ENCODE results near the gene PATJ. TPM values are rescaled to one million over a fixed set of nuclear protein-coding genes. Genes with fewer than 3 reads are reported as not detected.

The PATJ gene
- total and polyA plus RNA-seq, 2 of the 13 experiments (the other 11 are each of a cell fraction or from before 2014, with no cell fraction given): 6.2 to 16.8 TPM

DNA sequence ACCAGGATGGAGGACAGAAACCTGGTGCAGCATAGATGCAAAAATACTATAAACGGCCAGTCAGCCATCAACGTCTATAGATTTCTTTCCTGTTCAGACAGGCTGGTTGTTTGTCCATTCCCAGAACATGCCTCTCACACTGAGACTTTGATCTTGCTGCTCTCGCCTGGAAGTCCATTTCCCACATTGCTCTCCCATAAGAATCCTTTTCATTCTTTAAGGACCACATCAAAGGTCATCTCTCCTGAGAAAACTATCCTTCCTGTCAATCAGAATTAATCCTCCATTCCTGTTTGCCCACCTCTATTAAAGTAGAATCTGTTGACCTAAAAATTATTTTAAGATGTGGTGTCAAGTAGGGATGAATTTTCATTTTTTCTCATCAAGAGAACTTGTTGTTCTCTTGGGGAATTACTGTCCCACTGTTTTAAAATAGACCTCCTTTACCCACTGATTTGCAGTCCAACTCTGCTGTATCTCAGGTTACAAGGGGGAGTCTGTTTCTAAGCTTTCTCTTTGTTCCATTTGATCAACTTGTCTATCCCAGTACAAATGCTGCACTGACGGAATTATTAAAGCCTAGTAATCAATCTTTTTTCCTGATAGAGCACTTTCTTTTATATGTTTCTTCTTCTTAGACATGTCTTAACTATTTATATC is 172.7 kb downstream of the PATJ start (continued):
- TF ChIP-seq, protein P1, sequence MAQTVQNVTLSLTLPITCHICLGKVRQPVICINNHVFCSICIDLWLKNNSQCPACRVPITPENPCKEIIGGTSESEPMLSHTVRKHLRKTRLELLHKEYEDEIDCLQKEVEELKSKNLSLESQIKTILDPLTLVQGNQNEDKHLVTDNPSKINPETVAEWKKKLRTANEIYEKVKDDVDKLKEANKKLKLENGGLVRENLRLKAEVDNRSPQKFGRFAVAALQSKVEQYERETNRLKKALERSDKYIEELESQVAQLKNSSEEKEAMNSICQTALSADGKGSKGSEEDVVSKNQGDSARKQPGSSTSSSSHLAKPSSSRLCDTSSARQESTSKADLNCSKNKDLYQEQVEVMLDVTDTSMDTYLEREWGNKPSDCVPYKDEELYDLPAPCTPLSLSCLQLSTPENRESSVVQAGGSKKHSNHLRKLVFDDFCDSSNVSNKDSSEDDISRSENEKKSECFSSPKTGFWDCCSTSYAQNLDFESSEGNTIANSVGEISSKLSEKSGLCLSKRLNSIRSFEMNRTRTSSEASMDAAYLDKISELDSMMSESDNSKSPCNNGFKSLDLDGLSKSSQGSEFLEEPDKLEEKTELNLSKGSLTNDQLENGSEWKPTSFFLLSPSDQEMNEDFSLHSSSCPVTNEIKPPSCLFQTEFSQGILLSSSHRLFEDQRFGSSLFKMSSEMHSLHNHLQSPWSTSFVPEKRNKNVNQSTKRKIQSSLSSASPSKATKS (CRISPR knock-in tag; IDR thresholded peaks at IDR 0.05): no peak
- TF ChIP-seq RARG (CRISPR knock-in tag; IDR thresholded peaks at IDR 0.05; ENCODE audit: low read depth) (no peak), MXD3 (CRISPR knock-in tag; IDR thresholded peaks at IDR 0.05) (no peak), SP5 (CRISPR knock-in tag; IDR thresholded peaks at IDR 0.05; ENCODE audit: borderline replicate concordance, low read depth) (peak; percentile 57; the same call in 1 of the 2 replicates), DNMT1 (CRISPR knock-in tag; IDR thresholded peaks at IDR 0.05) (no peak), NR2F2 (IDR thresholded peaks at IDR 0.05; ENCODE audit: borderline replicate concordance, low read depth) (no peak), ATF6 (CRISPR knock-in tag; conservative IDR thresholded peaks at IDR 0.05) (no peak), TRAFD1 (CRISPR knock-in tag; IDR thresholded peaks at IDR 0.05; ENCODE audit: borderline replicate concordance) (no peak), RAD21 (CRISPR knock-in tag; IDR thresholded peaks at IDR 0.05) (no peak), ZIK1 (CRISPR knock-in tag; IDR thresholded peaks at IDR 0.05; ENCODE audit: borderline replicate concordance, low read depth) (no peak), KAT8 (CRISPR knock-in tag; IDR thresholded peaks at IDR 0.05) (no peak), HNRNPH1 (optimal IDR thresholded peaks at IDR 0.05; ENCODE audit: low read depth, low read length) (no peak), KLF6 (CRISPR knock-in tag; IDR thresholded peaks at IDR 0.05) (no peak), KDM5B (CRISPR knock-in tag; IDR thresholded peaks at IDR 0.05; ENCODE audit: borderline replicate concordance) (no peak), ZFP82 (CRISPR knock-in tag; IDR thresholded peaks at IDR 0.05; ENCODE audit: borderline replicate concordance) (no peak), IRF2 (CRISPR knock-in tag; IDR thresholded peaks at IDR 0.05) (no peak), EP300 (IDR thresholded peaks at IDR 0.05; ENCODE audit: low read depth in 2 of 2, low read length in 2 of 2) (peak in 1 of 2 experiments; percentile 87; a peak in 2 of 4 replicates), EP300 (CRISPR knock-in tag; IDR thresholded peaks at IDR 0.05; ENCODE audit: borderline replicate concordance) (peak; percentile 87), ZNF816 (CRISPR knock-in tag; IDR thresholded peaks at IDR 0.05; ENCODE audit: borderline replicate concordance) (no peak)
- TF ChIP-seq, protein P2, sequence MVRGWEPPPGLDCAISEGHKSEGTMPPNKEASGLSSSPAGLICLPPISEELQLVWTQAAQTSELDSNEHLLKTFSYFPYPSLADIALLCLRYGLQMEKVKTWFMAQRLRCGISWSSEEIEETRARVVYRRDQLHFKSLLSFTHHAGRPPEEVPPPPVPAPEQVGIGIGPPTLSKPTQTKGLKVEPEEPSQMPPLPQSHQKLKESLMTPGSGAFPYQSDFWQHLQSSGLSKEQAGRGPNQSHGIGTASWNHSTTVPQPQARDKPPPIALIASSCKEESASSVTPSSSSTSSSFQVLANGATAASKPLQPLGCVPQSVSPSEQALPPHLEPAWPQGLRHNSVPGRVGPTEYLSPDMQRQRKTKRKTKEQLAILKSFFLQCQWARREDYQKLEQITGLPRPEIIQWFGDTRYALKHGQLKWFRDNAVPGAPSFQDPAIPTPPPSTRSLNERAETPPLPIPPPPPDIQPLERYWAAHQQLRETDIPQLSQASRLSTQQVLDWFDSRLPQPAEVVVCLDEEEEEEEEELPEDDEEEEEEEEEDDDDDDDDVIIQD (CRISPR knock-in tag; IDR thresholded peaks at IDR 0.05; ENCODE audit: low read depth): peak; percentile 85; the same call in 1 of the 2 replicates
